Measurements from ENCODE around the gene STK11.

Gene STK11

GRCh38 chr19:1220976-1221903 is 15.7 kb downstream of the STK11 start:
- Histone ChIP-seq H3K27me3 (replicated peaks; ENCODE audit: control insufficient read depth, insufficient read depth, low read length, poor library complexity, severe bottlenecking) (no peaks in the 10 kb centered on the region), H3K36me3 (ENCODE audit: control insufficient read depth, insufficient read depth, low read length) (peaks cover 52% of the 10 kb centered on the region), H3K4me3 (ENCODE audit: insufficient read depth, low read depth, low read length, poor library complexity, severe bottlenecking) (no peak overlapping the region), H3K27ac (ENCODE audit: insufficient read depth, low read length, poor library complexity, severe bottlenecking) (no peak overlapping the region), H3K9me3 (ENCODE audit: control insufficient read depth, low read length) (no peaks in the 10 kb centered on the region), H3K4me1 (ENCODE audit: control insufficient read depth, insufficient read depth, low read length, poor library complexity, severe bottlenecking) (no peaks in the 10 kb centered on the region)
- DNase-seq, result no peak

DNA sequence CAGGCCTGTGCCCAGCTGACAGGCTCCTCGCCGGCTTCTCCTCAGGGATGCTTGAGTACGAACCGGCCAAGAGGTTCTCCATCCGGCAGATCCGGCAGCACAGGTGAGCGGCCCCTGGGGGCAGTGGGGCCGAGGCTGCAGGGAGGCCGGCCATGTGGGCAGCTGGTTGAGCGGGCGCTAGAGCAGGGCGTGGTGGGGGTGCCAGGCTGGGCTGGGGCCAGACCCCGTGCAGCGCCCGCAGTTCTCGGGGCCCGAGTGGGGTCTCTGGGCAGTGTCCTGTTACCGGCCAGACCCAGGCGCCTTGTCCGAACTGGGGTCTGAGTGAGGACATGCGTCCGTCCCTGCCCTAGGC is 16.3 kb downstream of the STK11 start:
- DNase-seq, result no peak
- no peak overlapping the region for H3K27ac ChIP-seq (ENCODE audit: insufficient read depth, low read length, poor library complexity, severe bottlenecking)
- no peaks in the 10 kb centered on the region for H3K4me1 ChIP-seq (ENCODE audit: control insufficient read depth, insufficient read depth, low read length, poor library complexity, severe bottlenecking)
- H3K4me3 ChIP-seq (ENCODE audit: insufficient read depth, low read depth, low read length, poor library complexity, severe bottlenecking), result no peak overlapping the region
- no peaks in the 10 kb centered on the region for H3K9me3 ChIP-seq (ENCODE audit: control insufficient read depth, low read length)
- H3K27me3 ChIP-seq (replicated peaks; ENCODE audit: control insufficient read depth, insufficient read depth, low read length, poor library complexity, severe bottlenecking), result no peaks in the 10 kb centered on the region
- peaks cover 52% of the 10 kb centered on the region for H3K36me3 ChIP-seq (ENCODE audit: control insufficient read depth, insufficient read depth, low read length)

DNA sequence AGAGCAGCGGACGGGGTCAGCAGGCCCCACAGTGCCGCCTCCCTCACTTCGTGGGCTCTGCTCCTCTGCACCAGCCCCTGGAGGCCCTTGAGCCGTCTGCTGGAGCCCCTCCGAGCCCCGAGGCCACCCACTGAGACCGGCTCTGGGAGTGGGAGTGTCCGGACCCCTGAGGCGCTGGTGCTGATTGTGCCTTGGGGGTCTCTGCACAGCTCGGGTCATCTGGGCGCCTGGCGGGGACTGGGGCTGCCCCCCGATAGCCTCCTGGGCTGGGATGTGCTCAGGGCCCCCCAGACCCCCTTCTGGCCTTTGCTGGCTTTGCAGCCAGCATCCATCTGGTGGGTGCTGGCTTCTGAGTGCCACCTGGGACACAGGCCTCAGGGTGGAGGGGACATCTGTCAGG is 16.8 kb downstream of the STK11 start:
- Histone ChIP-seq H3K4me3 (ENCODE audit: insufficient read depth, low read depth, low read length, poor library complexity, severe bottlenecking) (no peak overlapping the region), H3K9me3 (ENCODE audit: control insufficient read depth, low read length) (no peaks in the 10 kb centered on the region), H3K27me3 (replicated peaks; ENCODE audit: control insufficient read depth, insufficient read depth, low read length, poor library complexity, severe bottlenecking) (no peaks in the 10 kb centered on the region), H3K36me3 (ENCODE audit: control insufficient read depth, insufficient read depth, low read length) (peaks cover 58% of the 10 kb centered on the region), H3K4me1 (ENCODE audit: control insufficient read depth, insufficient read depth, low read length, poor library complexity, severe bottlenecking) (no peaks in the 10 kb centered on the region), H3K27ac (ENCODE audit: insufficient read depth, low read length, poor library complexity, severe bottlenecking) (no peak overlapping the region)
- no peak for DNase-seq

DNA sequence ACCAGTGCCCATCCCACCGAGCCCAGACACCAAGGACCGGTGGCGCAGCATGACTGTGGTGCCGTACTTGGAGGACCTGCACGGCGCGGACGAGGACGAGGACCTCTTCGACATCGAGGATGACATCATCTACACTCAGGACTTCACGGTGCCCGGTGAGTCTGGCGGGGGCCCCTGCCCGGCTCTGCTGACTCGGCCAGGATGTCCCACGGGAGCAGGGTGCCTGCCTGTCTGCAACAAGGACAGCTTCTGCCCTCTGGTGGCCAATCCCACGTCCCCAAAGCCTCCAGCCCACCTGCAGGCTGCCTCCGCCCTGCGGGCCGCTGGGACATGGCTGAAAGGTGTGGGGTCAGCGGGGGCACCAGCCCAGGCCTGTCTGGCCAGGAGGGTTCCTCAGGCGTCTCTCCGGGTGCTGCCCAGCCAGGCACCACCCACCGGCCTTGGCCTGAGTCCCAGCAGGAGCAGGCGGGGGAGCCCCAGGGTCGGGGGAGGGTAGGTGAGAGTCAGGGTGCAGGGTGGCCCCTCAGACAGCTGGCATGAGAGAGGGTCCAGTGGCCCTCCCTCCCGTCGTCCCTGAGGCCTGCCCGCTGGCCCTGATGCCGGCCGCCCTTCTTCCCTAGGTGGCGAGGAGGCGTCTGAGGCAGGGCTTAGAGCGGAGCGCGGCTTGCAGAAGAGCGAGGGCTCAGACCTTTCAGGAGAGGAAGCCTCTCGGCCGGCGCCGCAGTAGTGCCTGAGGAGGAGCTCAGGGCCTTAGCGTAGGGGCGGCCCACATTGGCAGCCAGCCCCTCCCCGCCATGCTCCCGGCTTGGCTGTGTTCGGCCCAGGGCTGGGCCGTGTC is 17.7 kb downstream of the STK11 start:
- peaks cover 63% of the 10 kb centered on the region for H3K36me3 ChIP-seq (ENCODE audit: control insufficient read depth, insufficient read depth, low read length)
- DNase-seq, result no peak

DNA sequence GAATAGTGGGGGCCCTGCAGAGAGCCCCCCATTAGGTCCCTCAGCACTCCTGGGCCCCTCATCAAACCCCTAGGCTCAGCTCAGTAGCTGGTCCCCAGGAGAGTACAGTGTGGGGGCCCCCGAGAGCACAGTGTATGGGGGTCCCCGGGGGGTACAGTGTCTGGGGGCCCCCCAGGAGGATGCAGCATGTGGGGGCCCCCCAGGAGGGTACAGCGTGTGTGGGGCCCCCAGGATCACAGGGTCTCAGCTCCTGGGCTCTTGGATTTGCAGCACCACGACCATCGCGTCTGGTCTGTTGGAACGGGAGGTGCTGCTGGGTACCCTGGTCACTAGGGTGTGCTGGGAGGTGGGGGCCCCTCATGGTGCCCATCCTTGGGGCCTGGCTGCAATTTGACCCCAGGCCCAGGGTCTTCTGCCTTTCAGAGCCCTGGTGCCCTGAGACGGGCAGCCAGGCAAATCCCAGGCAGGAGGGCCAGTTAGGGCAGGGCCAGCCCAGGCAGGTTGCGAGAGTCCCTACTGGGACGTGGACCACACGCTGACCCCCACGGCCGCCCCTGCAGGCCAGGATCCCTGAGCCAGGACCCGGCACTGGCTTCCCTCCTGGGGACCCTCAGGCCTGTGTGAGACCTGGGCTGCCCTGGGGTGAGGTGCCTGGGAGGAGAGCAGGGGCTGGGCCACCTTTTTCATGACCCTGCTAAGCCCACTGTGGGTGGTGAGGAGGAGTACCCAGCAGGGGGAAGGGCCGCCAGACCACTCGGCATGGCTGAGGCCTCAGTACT is 18.7 kb downstream of the STK11 start:
- H3K27me3 ChIP-seq (replicated peaks; ENCODE audit: control insufficient read depth, insufficient read depth, low read length, poor library complexity, severe bottlenecking), result no peaks in the 10 kb centered on the region
- no peaks in the 10 kb centered on the region for H3K4me1 ChIP-seq (ENCODE audit: control insufficient read depth, insufficient read depth, low read length, poor library complexity, severe bottlenecking)
- H3K36me3 ChIP-seq (ENCODE audit: control insufficient read depth, insufficient read depth, low read length), result peaks cover 60% of the 10 kb centered on the region
- no peak overlapping the region for H3K4me3 ChIP-seq (ENCODE audit: insufficient read depth, low read depth, low read length, poor library complexity, severe bottlenecking)
- DNase-seq, result no peak
- H3K9me3 ChIP-seq (ENCODE audit: control insufficient read depth, low read length), result no peaks in the 10 kb centered on the region
- H3K27ac ChIP-seq (ENCODE audit: insufficient read depth, low read length, poor library complexity, severe bottlenecking), result no peak overlapping the region

More for the DNA sequence above, 17.7 kb downstream of the STK11 start:
- no peak overlapping the region for H3K4me3 ChIP-seq (ENCODE audit: insufficient read depth, low read depth, low read length, poor library complexity, severe bottlenecking)
- no peaks in the 10 kb centered on the region for H3K27me3 ChIP-seq (replicated peaks; ENCODE audit: control insufficient read depth, insufficient read depth, low read length, poor library complexity, severe bottlenecking)
- H3K9me3 ChIP-seq (ENCODE audit: control insufficient read depth, low read length), result no peaks in the 10 kb centered on the region
- no peak overlapping the region for H3K27ac ChIP-seq (ENCODE audit: insufficient read depth, low read length, poor library complexity, severe bottlenecking)
- no peaks in the 10 kb centered on the region for H3K4me1 ChIP-seq (ENCODE audit: control insufficient read depth, insufficient read depth, low read length, poor library complexity, severe bottlenecking)

GRCh38 chr19:1224847-1225246 is 19.3 kb downstream of the STK11 start:
- H3K4me3 ChIP-seq (ENCODE audit: insufficient read depth, low read depth, low read length, poor library complexity, severe bottlenecking), result no peak overlapping the region
- DNase-seq, result no peak
- no peak overlapping the region for H3K27ac ChIP-seq (ENCODE audit: insufficient read depth, low read length, poor library complexity, severe bottlenecking)
- peaks cover 59% of the 10 kb centered on the region for H3K36me3 ChIP-seq (ENCODE audit: control insufficient read depth, insufficient read depth, low read length)
- no peaks in the 10 kb centered on the region for H3K9me3 ChIP-seq (ENCODE audit: control insufficient read depth, low read length)
- H3K4me1 ChIP-seq (ENCODE audit: control insufficient read depth, insufficient read depth, low read length, poor library complexity, severe bottlenecking), result no peaks in the 10 kb centered on the region
- no peaks in the 10 kb centered on the region for H3K27me3 ChIP-seq (replicated peaks; ENCODE audit: control insufficient read depth, insufficient read depth, low read length, poor library complexity, severe bottlenecking)

- DNase-seq, result no peak
- H3K36me3 ChIP-seq (ENCODE audit: control insufficient read depth, insufficient read depth, low read length), result peaks cover 51% of the 10 kb centered on the region
- no peaks in the 10 kb centered on the region for H3K27me3 ChIP-seq (replicated peaks; ENCODE audit: control insufficient read depth, insufficient read depth, low read length, poor library complexity, severe bottlenecking)
- H3K9me3 ChIP-seq (ENCODE audit: control insufficient read depth, low read length), result no peaks in the 10 kb centered on the region
- H3K27ac ChIP-seq (ENCODE audit: insufficient read depth, low read length, poor library complexity, severe bottlenecking), result no peak overlapping the region
- no peaks in the 10 kb centered on the region for H3K4me1 ChIP-seq (ENCODE audit: control insufficient read depth, insufficient read depth, low read length, poor library complexity, severe bottlenecking)
- H3K4me3 ChIP-seq (ENCODE audit: insufficient read depth, low read depth, low read length, poor library complexity, severe bottlenecking), result no peak overlapping the region
Observed at GRCh38 chr19:1225440-1226226, 20.1 kb downstream of the STK11 start.

DNA sequence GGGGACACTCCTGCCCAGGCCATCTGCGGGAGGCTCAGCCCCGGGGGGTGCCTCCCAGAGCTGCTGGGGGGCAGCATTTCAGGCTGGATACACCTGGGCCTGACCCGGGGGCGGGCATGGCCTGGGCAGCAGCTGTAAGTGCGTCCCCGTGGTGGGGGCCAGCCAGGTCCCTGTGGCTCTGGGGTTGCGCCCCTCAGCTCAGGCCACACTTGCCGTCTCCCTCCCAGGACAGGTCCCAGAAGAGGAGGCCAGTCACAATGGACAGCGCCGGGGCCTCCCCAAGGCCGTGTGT is 20.6 kb downstream of the STK11 start:
- Histone ChIP-seq H3K36me3 (ENCODE audit: control insufficient read depth, insufficient read depth, low read length) (peaks cover 46% of the 10 kb centered on the region), H3K4me1 (ENCODE audit: control insufficient read depth, insufficient read depth, low read length, poor library complexity, severe bottlenecking) (no peaks in the 10 kb centered on the region), H3K9me3 (ENCODE audit: control insufficient read depth, low read length) (no peaks in the 10 kb centered on the region), H3K27ac (ENCODE audit: insufficient read depth, low read length, poor library complexity, severe bottlenecking) (no peak overlapping the region), H3K27me3 (replicated peaks; ENCODE audit: control insufficient read depth, insufficient read depth, low read length, poor library complexity, severe bottlenecking) (no peaks in the 10 kb centered on the region), H3K4me3 (ENCODE audit: insufficient read depth, low read depth, low read length, poor library complexity, severe bottlenecking) (no peak overlapping the region)
- no peak for DNase-seq

DNA sequence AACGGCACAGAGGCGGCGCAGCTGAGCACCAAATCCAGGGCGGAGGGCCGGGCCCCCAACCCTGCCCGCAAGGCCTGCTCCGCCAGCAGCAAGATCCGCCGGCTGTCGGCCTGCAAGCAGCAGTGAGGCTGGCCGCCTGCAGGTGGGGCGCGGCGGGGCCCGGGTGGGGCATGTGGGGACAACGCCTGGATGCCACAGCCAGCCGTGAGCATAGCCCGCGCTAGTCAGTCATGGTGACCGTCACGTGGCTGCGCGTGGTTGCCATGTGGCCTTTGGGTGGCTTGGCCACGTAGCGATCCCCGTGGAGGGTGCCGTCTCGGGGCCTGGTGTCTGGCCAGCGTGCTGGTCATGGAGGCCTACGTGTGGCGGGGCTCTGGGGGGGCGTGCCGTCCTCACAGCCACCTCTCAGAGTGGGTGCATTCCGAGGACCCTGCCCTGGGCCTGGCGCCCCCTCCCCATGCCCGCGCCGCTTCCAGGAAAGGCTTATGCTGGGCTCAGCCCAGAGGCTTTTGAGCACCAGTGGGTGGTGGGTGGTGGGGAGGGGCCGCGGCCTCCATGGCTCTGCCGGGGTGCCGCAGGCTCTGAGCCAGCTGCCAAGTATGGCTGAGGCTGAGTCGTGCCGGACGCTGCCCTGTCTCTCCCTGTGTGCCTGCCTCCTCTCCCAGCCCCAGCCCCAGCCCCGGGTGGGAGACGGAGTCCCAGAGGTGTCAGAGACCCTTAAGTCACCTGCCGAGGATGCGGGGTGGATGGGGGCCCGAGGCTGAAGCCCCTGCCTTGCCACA is 21.1 kb downstream of the STK11 start:
- no peak overlapping the region for H3K4me3 ChIP-seq (ENCODE audit: insufficient read depth, low read depth, low read length, poor library complexity, severe bottlenecking)
- H3K27me3 ChIP-seq (replicated peaks; ENCODE audit: control insufficient read depth, insufficient read depth, low read length, poor library complexity, severe bottlenecking), result no peaks in the 10 kb centered on the region
- no peak for DNase-seq
- H3K9me3 ChIP-seq (ENCODE audit: control insufficient read depth, low read length), result no peaks in the 10 kb centered on the region
- peaks cover 41% of the 10 kb centered on the region for H3K36me3 ChIP-seq (ENCODE audit: control insufficient read depth, insufficient read depth, low read length)
- no peak overlapping the region for H3K27ac ChIP-seq (ENCODE audit: insufficient read depth, low read length, poor library complexity, severe bottlenecking)
- no peaks in the 10 kb centered on the region for H3K4me1 ChIP-seq (ENCODE audit: control insufficient read depth, insufficient read depth, low read length, poor library complexity, severe bottlenecking)

Data from effector memory CD4-positive, alpha-beta T cell (primary cell).